WTC11 (cell line): ENCODE data around the gene ELMO1.

Experiments used
- CBFB ChIP-seq: sonication (generic); formaldehyde crosslinking; IDR thresholded peaks from 2 replicates; pipeline ENCODE4 v1.8.1; 2022; ENCODE audit warnings: mild to moderate bottlenecking, low read depth, missing genetic modification reagents
- ETV6 ChIP-seq: sonication (generic); formaldehyde crosslinking; IDR thresholded peaks from 2 replicates; pipeline ENCODE4 v1.8.1; 2022; ENCODE audit warnings: mild to moderate bottlenecking, missing genetic modification reagents
- FOXJ3 ChIP-seq: sonication (generic); formaldehyde crosslinking; IDR thresholded peaks from 2 replicates; pipeline ENCODE4 v1.9.0; 2021; ENCODE audit warnings: missing genetic modification reagents, mild to moderate bottlenecking, borderline replicate concordance
- NR3C1 ChIP-seq: sonication (generic); formaldehyde crosslinking; conservative IDR thresholded peaks from 2 replicates; pipeline ENCODE4 v1.8.1; 2023; ENCODE audit warnings: low read depth, mild to moderate bottlenecking, missing genetic modification reagents
- TEAD4 ChIP-seq: sonication (generic); formaldehyde crosslinking; IDR thresholded peaks from 2 replicates; pipeline ENCODE4 v1.8.0; 2022; ENCODE audit warnings: mild to moderate bottlenecking, missing genetic modification reagents
- TF ChIP-seq, protein P1 (sequence below): fragments of 200-600 bp; IDR thresholded peaks from 2 replicates; pipeline ENCODE4 v1.8.0; 2022; ENCODE audit warnings: antibody characterized with exemption
- TF ChIP-seq, protein P2 (sequence below): fragments of 250-450 bp; sonication (Bioruptor Pico); IDR thresholded peaks from 2 replicates; pipeline ENCODE4 v1.9.0; 2021; ENCODE audit warnings: mild to moderate bottlenecking
- TF ChIP-seq, protein P3 (sequence below): sonication (generic); formaldehyde crosslinking; conservative IDR thresholded peaks from 2 replicates; pipeline ENCODE4 v1.8.1; 2022; ENCODE audit warnings: mild to moderate bottlenecking, missing genetic modification reagents
- TF ChIP-seq, protein P4 (sequence below): sonication (generic); formaldehyde crosslinking; IDR thresholded peaks from 2 replicates; pipeline ENCODE4 v1.8.1; 2022; ENCODE audit warnings: low read depth, mild to moderate bottlenecking, moderate library complexity, missing genetic modification reagents, borderline replicate concordance

DNA sequence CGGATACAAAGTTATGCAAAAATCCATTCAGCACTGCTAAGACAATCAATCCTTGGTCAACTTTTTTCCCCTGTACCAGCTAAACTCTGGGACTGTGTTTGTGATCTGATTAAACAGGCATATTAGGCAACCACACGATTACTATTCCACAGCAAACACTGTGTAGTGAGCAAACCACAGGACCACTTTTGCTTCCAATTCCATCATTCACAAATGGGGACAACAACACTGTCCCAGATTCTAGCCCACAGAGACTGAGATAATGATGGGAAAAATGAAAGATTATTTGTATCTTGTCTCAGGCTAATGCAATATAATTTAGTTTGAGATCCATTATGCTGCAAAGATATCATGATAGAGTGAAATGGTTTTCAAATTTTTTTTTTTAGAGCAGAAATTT is 560.7 kb downstream of the ELMO1 start:
- no peak for TF ChIP-seq ETV6 (CRISPR knock-in tag)
- TF ChIP-seq, protein P1, sequence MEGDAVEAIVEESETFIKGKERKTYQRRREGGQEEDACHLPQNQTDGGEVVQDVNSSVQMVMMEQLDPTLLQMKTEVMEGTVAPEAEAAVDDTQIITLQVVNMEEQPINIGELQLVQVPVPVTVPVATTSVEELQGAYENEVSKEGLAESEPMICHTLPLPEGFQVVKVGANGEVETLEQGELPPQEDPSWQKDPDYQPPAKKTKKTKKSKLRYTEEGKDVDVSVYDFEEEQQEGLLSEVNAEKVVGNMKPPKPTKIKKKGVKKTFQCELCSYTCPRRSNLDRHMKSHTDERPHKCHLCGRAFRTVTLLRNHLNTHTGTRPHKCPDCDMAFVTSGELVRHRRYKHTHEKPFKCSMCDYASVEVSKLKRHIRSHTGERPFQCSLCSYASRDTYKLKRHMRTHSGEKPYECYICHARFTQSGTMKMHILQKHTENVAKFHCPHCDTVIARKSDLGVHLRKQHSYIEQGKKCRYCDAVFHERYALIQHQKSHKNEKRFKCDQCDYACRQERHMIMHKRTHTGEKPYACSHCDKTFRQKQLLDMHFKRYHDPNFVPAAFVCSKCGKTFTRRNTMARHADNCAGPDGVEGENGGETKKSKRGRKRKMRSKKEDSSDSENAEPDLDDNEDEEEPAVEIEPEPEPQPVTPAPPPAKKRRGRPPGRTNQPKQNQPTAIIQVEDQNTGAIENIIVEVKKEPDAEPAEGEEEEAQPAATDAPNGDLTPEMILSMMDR: no peak
- TF ChIP-seq NR3C1: no peak
- TF ChIP-seq, protein P2, sequence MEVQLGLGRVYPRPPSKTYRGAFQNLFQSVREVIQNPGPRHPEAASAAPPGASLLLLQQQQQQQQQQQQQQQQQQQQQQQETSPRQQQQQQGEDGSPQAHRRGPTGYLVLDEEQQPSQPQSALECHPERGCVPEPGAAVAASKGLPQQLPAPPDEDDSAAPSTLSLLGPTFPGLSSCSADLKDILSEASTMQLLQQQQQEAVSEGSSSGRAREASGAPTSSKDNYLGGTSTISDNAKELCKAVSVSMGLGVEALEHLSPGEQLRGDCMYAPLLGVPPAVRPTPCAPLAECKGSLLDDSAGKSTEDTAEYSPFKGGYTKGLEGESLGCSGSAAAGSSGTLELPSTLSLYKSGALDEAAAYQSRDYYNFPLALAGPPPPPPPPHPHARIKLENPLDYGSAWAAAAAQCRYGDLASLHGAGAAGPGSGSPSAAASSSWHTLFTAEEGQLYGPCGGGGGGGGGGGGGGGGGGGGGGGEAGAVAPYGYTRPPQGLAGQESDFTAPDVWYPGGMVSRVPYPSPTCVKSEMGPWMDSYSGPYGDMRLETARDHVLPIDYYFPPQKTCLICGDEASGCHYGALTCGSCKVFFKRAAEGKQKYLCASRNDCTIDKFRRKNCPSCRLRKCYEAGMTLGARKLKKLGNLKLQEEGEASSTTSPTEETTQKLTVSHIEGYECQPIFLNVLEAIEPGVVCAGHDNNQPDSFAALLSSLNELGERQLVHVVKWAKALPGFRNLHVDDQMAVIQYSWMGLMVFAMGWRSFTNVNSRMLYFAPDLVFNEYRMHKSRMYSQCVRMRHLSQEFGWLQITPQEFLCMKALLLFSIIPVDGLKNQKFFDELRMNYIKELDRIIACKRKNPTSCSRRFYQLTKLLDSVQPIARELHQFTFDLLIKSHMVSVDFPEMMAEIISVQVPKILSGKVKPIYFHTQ (CRISPR knock-in tag): no peak
- TF ChIP-seq, protein P3, sequence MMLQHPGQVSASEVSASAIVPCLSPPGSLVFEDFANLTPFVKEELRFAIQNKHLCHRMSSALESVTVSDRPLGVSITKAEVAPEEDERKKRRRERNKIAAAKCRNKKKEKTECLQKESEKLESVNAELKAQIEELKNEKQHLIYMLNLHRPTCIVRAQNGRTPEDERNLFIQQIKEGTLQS (CRISPR knock-in tag): no peak
- TF ChIP-seq CBFB: no peak
- TF ChIP-seq, protein P4, sequence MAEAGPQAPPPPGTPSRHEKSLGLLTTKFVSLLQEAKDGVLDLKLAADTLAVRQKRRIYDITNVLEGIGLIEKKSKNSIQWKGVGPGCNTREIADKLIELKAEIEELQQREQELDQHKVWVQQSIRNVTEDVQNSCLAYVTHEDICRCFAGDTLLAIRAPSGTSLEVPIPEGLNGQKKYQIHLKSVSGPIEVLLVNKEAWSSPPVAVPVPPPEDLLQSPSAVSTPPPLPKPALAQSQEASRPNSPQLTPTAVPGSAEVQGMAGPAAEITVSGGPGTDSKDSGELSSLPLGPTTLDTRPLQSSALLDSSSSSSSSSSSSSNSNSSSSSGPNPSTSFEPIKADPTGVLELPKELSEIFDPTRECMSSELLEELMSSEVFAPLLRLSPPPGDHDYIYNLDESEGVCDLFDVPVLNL (CRISPR knock-in tag): no peak
- TF ChIP-seq TEAD4: no peak
- TF ChIP-seq FOXJ3 (CRISPR knock-in tag): no peak
